ENCODE measurements around the gene PTPRN2.
A peak's percentile ranks its signal among the peaks of the same experiment; 100 is the strongest.
"Not testable (repeated sequence)": the region's sequence is repeated elsewhere in the genome, so short reads cannot be mapped to it uniquely, and the experiment has no call there.

The PTPRN2 gene

DNA sequence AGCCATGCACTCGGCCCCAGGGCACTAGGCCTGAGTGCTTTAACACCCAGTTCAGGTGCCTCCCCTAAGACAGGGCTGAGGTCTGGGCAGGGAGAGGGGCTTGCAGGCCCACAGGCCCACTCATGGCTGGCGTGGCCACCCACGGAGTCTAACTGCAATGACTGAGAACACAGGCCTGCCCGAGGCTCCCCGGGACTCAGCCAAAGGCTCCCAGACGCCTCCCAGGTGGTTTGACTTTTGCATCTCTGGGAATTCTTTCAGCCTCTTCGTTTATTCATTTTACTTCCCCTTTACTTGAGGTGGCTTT lies 37.3 kb downstream of the PTPRN2 start:
- no peak for DNase-seq

DNA sequence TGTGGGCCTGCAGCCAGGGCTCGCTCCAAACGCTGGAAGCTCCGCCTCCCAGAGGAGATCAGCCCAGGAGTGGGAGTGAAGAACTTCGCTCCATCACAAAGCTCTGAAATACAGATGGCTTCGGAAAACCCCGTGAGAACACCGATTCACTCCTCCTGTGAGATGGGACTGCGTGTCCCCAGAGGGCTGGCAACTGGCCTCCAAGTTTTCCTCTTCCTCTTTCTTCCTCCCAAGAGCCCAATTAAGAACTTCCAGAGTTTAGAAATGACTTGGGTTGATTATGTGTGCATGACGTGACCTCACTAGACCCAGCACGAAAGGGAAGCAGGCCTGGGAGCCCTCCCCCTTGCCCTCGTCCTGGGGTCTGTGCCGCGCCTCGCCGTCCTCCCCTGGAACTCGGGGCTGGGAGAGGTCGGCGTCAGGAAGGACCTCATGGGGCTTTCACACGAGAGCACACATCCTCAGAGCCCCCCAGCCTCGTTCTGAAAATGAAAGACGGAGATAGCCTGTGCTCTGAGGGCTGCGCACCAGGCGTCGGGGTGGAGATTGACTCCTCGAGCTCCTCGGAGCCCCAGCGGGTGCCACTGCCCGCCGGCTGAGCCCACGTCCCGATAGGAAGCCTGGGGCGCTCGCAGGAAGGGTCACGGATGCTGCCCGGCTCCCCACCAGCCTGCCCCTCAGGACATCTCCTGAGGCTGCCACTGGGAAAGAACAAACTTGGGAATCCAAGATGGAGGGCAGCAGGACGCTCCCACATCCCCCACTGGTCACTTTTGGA lies 37.8 kb downstream of the PTPRN2 start:
- no peak for DNase-seq

DNA sequence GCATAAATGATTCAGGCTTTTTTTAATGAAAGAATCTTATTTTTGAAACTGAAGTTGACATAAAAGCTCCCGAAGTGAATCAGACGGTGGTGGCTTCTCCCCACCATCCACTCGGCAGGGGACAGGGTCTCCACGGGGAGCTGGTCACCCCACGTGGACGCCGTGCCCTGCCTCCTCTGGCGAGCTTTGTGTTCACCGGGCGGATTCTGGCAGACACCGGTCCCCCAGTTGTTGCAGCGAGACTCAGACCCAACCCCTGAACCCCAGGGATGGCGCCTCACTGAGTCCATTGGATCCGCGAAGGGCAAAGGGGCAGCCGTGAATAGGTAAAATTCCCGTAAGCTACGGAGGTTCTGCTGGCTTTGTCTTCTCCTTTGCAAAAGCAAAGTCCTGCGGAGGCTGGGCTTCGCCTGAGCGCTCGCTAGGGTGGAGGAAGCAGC lies 38.4 kb downstream of the PTPRN2 start:
- no peak for DNase-seq

DNA sequence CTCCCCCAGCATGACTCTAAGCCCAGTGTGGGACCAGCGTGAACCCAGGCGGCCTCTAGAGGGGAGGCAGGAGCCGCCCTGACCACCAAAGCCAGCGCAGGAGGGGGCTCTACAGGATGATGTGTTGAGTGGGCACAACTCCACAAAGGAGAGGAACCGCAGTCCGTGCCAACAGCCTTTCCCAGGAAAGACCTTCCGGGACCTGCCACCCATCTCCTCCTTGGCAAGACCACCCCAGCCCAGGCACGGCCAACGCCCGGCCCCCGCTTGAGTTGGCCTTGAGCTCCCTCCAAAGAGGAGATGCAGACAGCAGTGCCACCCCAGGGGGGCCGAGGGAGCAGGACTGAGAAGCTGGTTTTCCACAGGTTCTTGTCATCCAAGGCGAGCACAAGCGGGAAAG lies 38.9 kb downstream of the PTPRN2 start:
- no peak for DNase-seq

DNA sequence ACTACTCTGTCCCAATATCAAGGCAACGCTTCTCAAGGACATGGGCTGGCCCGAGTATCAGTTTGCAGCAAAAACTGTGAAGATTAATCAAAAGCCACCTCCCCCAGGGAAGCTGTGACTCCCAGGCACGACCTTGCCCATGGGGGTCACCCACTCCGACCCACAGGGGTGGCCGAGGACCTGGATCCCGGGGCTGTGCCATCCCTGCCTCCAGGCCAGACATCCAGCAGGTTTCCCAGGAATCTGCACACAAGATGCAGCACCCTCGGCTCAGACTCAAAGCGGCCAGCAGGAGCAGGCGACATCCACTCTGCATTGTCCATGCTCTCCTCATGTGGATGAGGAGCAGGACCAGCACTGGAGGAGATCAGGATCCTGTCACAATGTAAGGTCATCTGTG lies 39.8 kb downstream of the PTPRN2 start:
- no peak for DNase-seq

DNA sequence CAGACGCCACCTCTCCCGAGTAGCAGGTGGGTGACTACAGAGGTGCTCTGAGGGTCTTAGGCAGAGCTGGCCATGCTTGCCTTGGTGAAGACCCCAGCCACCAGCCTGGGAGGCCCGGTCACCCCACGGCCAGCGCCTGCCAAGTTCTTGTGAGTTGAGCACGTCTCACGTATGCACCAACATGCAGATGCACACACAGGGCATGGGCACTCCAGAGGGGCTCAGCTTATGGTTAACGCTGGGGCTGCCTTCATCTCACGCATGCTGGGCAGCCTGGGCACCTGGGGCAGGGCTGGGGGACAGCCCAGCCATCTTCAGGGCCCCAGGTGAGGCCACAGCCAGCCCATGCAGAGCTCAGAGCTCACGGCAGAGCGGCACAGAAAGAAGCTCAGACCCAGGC lies 41.0 kb downstream of the PTPRN2 start:
- DNase-seq = no peak

DNA sequence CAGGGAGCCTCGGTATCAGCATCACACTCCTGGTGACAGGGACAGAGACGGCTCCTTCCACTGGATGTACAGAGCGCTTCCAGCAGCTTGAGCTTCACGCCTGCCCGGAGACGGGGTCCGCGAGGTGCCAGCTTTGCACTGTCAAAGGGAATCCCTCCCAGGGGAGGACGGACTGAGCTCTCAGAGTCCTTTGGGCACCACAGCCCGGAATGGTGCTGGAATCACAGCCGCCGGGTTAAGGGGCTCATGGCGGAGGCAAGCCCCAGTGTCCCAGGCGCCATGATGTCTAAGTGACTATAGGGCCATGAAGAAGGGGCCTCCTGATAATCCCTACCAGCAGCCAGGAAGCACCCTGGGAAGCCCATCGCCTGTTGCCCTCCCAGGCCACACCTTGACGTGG lies 41.4 kb downstream of the PTPRN2 start:
- no peak for DNase-seq

DNA sequence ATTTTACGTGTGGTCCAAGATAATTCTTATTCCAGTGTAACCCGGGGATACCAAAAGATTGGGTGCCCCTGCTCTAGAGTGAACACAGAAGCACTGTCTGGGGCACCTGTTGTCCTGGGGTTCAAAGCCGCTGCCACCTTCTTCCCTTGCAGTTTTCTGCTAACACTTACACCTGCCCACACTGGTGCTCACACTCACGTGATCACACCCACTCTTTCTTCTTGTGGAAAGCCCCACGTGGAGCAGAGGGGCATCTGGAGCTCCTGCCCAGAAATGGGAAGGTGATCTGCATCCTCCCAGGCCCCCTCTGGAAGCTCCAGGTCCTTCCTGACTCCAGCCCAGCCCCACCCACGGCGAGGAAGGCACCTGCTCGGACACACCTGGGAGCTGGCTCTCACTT lies 42.9 kb downstream of the PTPRN2 start:
- DNase-seq = no peak

DNA sequence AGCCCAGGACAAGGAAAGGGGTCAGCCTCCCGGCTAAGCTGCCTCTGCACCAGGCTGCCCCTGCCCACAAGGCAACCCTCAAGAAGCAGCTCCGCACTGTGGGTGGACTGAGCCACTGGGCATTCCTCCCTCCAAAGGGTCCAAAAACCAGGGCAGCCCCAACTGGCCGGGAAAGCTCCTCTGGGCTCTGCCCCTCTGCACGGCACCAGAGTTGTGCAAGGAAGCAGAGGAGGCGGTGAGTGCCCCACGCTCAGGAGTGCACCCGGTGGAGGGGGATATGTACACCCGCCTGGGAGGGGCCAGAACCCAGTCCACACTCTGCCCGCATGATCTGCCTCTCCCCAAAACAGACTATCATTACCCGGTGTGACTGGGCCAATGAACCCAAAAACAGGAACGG lies 43.8 kb downstream of the PTPRN2 start:
- DNase-seq = no peak

DNA sequence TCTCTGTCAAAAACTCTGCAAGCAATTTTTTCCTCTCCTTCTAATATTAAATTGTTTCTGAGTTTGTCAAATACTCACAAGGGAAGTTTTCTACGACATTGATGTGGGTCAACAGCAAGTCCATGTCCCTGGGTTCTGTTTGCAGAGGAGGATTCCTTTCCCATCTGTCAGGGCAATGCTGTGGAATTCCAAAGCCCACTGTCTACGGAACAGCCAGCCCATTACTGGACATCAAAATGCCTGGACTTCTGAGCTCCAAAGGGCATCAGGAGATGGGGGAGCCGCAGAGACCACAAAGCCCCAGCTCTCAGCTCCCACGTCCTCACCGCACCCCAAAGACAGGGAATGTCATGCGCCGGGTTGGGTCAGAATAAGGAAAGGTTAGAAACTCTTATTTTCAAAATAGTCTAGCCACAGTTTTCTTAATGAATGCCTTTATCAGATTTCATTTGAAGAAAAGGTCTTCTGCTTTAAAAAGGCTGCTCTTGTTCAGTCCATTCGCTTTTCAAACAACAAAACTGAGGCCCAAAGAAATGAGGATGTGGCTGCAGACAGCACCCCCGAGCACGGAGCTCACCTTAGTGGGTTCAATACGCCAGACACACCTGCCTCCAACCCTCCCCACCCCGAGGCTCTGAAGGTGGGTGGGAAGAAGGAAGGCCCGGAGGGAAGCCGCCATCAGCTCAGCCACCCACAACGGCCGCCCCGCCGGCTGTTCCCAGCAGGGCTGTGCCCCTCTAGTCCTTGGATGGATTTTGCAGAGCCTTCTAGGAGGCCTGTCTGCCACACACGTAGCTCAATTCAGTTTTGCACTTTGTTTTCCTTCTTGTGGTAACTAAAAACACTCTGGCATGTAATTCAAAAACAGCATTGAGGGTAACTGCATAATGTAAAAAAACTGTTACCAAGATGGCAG lies 44.7 kb downstream of the PTPRN2 start:
- no peak for DNase-seq

DNA sequence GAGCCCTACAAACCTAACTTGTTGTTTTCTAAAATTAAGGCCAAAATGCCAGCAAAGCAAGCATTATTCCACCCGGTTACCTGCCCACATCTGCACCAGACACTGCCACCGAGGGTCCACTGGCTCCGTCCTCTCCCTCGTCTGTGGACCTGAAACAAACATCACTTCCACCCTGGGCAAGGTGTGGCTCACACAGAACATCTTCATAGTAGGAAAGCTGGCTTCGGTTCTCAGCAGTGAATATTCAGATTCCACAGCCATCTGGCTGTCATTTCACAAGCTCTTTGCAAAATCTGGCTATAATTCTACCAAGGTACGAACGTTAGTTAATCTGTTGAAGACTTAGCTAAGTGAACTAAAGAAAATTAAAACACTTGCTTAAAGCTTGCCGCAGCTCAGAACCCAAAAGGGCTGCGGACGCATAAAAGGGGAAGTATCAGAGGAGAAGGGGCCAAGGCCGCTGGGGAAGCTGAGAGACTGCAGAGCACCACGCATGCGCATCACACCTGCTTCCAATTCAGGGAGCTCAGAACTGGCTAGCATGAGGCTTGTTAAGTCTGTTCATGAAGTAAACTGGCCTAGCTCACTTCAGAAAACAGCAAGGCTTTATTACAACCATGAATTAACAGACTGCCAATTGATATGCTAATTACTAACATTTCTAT lies 46.1 kb downstream of the PTPRN2 start:
- DNase-seq = peak; percentile 54

DNA sequence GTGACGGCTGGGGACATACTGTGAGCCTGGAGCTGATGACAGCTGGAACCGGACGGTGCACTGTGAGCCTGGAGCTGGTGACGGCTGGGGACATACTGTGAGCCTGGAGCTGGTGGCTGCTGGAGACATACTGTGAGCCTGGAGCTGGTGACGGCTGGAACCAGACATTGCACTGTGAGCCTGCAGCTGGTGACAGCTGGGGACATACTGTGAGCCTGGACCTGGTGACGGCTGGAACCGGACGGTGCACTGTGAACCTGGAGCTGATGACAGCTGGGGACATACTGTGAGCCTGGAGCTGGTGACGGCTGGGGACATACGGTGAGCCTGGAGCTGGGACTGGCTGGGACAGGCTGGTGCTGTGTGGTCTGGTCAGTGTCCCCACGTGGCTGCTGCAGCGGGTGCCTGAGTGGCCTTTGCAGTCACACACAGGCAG lies 47.9 kb downstream of the PTPRN2 start:
- no peak for DNase-seq

DNA sequence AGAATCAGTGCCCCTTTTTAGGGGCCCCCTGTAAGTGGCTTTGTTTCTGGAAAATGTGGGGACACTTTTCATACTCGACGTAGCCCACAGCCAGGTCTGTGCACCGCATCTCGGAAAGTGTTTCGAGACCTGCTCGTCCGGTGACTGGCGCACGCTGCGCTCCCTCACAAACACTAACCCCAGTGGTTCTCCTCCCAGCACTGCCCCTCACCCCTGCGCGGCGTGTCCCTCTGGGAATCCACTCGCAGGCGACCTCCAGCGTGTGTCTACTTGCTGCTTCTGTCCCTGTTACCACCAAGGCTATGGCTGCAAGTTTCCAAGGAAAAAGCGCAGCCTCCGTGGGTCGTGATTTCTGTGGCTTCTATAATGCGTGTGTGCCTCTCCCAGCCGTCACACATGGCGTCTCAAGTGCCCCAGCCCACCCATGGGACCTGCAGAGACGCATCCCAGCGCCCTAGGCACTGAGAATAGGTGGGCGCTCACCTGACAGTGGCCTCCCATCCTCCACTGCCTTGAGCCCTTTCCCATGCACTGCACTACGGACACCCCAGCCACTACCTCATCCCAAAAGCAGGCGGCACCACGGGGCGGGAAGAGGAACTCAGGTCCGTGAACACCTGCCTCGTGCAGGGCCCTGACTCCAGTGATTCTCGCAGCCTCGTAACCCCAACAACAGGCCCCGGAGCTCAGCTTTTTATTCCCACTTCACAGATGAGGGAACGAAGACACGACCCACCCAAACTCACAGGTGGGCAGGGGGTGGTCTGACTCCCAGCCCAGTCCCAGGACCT lies 49.3 kb downstream of the PTPRN2 start:
- DNase-seq = no peak

DNA sequence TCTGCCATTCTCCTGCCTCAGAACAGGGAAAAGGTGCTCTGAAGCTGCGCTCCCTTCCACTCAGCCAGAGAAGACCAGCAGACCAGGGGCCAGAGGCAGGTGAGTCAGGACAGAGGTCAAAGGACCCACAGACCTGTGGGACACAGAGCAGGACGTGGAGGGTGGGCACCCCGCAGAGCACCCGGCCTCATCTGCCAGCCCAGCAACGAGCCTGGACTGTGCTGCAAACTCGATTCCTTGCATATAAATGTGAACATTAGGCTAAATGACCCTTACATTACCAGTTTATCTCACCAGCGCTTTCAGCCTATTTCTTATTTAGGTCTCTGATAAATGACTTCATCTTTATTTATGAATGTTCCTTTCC lies 50.1 kb downstream of the PTPRN2 start:
- DNase-seq = no peak

DNA sequence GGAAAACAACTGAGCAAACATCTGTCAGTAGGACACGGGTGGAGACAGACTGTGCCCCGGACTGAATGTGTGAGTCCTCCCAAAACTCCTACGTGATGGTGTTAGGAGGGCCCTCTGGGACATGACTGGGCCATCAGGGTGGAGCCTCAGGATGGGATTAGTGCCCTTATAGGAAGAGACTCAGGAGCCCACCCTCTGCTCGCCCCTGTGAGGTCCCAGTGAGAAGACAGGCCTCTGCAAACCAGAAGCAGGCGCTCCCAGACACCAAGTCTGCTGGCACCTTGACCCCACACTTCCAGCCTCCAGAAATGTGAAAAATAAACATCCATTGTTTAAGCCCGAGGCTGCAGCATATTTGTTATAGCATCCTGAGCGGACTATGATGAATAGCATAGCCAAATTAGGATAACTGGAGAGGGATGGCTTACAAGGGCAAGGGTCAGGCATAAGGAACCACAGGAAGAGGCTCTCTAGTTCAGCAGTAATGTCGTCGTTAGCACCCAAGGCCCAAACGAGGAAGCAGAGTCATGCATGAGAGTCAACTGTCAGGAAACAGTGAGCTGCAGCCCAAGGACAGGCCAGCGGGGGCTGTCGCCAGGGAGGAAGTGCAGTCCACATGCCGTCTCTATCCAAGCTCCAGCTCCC lies 50.6 kb downstream of the PTPRN2 start:
- no peak for DNase-seq

DNA sequence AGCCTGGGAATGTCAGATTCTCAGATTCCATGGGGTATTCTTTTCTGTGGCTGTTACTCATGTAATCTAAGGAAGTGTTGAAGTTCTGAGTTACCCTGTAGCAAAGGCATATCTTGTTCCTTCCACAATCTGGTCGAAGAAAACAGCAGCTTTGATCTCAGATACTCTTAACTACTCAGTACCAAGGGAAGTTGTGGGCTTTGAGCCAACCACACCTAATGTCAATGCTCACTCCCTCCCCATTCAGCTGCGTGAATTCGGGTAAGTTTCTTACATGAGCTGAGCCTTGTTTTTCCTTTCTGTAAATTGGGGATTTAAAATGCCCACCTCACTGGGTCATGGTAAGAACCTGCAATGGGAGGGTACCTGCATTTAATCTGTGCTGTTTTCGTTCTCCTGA lies 52.5 kb downstream of the PTPRN2 start:
- no peak for DNase-seq

DNA sequence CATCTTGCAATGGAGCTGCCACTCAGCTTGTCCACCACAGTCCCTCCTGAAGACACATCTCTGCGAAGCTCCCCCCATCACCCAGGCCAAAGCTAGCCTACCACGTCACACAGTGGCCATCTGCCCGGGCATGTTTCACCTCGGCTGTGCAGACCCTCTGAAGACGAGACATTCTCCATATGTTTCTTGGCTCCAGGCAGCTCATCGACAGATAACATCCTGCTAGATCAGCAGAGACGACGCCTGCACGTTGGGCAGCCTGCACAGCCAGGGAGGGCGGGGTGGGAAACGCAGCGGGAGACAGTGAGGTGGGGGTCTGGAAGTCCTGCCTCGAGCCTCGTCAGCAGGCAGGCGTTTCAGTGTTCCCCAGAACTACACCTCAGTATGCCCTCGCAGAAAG lies 53.0 kb downstream of the PTPRN2 start:
- DNase-seq = no peak

DNA sequence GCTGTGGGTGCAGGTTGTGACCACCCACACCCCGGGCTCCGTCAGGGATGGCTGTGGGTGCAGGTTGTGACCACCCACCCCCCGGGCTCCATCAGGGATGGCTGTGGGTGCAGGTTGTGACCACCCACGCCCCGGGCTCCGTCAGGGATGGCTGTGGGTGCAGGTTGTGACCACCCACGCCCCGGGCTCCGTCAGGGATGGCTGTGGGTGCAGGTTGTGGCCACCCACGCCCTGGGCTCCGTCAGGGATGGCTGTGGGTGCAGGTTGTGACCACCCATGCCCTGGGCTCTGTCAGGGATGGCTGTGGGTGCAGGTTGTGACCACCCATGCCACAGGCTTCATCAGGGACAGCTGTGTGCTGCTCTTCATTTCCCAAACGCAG lies 53.5 kb downstream of the PTPRN2 start:
- DNase-seq = not testable (repeated sequence)

DNA sequence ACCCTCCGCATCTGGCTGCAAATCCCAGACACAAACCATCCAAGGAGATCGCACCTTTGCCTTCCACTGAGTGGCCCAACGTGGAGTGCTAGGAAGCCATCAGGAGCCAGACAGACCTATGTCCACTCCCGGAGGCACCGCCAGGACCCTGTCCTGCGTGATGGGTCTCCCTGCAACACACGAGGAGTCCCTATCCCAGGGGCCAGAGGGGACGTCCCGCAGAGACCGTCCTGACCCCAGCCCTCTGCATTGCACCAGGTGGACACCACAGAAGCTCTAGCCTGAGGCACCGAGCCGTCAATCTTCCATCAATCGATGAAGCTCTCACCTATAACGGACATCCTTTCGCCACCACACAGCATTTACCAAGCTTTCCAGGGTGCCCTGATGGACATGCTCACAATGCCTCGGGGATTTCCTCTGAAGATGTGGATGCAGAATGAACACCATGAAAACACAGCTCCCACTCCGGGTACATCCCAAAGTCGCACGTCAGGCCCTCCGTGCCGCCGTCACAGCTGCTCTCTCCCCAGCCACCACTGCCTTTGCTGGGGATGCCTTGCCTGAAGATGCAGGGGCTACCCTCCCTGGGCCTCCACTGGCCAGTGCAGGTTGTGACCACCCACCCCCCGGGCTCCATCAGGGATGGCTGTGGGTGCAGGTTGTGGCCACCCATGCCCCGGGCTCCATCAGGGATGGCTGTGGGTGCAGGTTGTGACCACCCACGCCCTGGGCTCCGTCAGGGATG lies 54.1 kb downstream of the PTPRN2 start:
- no peak for DNase-seq

DNA sequence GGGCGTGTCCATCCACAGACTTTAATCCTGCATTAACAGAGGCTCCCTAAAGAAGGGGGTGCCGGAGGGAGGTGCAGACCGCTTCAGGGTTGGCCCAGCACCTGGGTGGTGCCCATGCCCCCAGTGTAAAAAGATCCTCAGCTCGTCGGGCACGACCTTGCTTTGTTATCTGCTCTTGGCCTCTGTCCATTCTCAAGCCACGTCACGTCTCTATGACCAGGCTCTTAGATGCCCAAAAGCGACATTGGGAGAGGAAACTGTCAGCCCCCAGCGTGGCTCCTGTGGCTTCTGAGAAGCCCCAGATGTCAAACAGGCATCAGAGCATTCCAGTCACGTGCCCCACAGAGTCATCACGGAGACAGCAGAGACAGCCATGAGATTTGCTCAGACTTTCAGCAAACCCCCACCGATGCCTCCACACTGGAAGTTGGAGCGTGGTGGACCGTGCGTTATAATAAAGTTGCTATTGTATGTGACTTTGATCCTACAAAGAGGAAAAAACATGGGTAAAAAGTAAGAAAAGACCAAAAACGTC lies 55.5 kb downstream of the PTPRN2 start:
- no peak for DNase-seq

DNA sequence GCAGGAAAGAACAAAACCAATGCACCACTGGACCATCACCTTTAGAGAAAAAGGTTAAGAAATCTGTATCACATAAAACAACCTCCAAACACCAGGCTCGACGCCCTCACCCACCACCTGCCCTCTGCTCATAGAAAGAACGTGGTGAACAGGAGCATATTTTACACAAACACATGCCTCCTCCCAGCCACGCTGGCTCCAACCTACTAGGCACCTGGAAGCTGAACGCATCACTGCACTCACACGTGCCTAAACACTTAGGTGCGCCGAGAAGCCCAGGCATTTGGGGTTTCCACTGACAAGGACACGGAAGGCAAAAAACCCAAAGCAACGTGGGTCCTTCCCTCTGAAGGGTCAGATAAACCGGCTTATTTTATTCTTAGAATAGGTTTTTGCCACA lies 56.0 kb downstream of the PTPRN2 start:
- no peak for DNase-seq
